ENCODE measurements around the gene CASP6.

- TF ChIP-seq CTCF (IDR thresholded peaks at IDR 0.05): no peak
- TF ChIP-seq POLR2AphosphoS5 (IDR thresholded peaks at IDR 0.05): no peak
These were observed 4.6 kb downstream of the CASP6 start for GRCh38 chr4:109698656-109699055.

Data from breast epithelium (tissue), 3 donors.